ENCODE data around the gene PRR19.
"Not testable (repeated sequence)": the region's sequence is repeated elsewhere in the genome, so short reads cannot be mapped to it uniquely, and the experiment has no call there.

PRR19 gene

GRCh38 chr19:42301646-42302203 lies at the start of gene PRR19:
PRR19 (plus strand) TSS chr19:42302132; CDS start chr19:42309585, 7,453 bp downstream.
- ATAC-seq, result peak; percentile 5 to 23

DNA sequence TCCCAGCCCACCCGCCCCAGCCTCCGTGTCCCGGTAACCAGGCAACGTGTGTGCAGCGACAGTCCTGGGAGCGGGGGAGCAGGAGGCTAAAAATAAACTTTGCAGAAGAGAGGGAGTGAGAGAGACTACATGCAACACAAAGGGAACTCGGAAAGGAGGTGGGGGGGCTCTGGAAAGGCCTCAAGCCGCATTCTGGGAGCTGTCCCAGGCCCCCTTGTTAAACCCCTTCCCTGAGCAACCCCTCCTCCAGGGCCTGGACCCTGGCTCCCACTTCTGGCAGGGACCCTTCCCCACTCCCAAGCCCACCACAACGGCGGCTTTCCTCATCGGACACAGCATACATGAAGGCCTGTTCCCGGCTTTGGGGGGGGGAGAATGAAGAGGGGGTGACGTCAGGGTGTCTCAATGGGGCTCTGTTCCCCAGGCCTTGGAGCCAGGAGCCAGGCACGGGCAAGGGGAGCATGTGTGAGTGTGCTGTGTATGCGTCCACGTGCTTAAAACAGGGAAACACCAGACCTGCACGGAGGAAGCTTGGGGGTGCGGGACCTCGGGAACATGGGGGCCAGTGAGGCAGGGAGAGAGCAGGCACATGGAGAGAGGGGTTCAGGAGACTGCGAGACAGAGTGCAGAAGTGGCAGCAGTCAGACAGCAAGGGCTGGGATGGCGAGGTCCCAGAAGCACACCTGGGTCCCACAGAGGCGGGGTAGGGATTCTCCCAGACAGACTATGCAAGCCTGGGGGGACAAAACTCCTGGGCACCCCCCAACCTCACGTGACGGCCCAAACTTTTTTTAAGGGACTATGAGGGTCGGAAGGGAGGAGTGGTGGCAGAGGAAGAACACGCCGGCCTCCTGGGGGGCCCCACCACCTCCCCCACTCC lies 49.3 kb upstream of the PRR19 start:
- ATAC-seq, result no peak

GRCh38 chr19:42253245-42254088 lies 48.5 kb upstream of the PRR19 start:
- peak; percentile 6 to 12 for ATAC-seq

DNA sequence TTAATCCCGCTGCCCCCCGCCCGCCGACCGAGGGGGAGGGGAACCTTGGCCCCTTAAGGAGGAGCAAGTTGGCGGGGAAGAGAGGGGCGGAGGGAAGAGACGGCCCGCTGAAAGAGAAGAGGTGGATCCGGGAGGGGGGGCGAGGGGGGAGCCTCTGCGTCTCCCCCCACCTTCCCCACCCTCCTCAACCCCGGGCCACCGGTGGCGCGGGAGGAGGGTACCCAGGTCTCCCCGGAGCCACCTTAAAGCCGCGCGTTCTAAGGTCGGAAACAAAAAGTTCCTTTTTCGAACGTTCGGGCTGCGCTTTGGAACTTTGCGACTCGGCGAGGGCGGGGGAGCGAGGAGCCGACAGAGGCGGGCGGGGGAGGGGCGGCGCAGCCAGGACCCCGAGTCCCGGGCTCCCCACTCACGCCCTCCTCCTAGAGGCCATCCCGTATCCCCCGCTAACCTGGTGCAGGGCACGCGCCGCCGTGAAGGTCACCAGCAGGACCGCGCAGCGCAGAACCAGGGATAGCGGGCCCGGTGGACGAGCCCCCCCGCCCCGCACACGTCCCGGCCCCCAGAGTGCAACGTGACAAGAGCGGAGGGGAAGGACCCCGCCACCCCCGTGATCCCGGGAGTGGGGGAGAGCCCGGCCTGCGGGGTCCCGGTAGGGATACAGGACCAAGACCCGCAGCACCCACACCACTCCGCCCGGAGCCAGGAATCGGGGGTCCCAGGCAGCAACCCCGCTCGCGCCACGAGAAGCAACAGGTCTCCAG lies 47.7 kb upstream of the PRR19 start:
- ATAC-seq, result peak; percentile 44 to 46

DNA sequence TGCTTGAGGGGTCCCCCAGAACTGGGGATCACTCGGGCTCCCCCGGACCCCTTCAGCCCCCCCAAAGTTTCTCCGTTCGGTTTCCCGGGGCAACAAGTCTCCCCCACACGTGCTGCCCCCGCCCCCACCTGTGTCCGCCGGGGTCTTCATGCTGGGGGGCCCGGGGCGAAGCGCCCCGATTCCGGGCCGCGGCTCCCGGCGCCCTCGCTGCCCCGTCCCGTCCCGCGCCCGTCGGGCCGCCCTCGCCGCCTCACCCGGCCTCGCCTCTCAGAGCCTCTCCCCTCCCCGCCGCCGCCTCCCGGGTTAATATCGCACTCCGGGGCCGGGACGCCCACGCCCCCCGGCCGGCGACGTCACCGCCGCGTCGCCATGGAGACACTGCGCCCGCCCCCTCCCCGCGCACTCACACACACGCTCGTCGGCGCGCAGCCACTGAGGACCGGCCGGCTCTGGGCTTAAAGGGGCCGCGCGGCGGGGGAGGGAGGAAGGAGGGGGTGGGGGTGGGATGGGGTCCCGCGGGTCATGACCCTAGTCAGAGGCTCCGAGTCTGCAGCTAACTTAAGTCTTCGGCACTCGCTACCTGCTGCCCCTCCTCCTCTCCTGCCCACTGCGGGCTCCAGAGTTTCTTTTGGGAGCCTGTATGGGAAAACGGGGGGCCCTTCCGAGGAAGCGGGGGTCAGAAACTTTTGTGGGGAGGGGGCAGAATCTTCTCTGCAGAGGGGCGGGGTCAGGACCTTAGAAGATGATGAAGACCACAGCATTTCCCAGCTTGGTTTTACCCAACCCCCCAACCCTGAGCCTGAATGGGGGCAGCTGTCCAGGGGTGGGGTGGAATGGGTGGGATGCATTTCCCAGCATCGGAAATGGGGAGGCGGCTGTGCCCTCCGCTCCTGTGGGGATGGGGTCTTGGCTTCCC lies 46.8 kb upstream of the PRR19 start, which contains the start of gene ERF:
Gene ERF, minus strand, starts transcription at position 279 of the 916 bp plus-strand sequence. Its CDS starts 129 bp downstream, at position 150.
- ATAC-seq, result peak; percentile 84 to 85

- no peak for ATAC-seq
Observed at GRCh38 chr19:42255766-42256745, 45.9 kb upstream of the PRR19 start.

GRCh38 chr19:42257842-42258241 lies 44.1 kb upstream of the PRR19 start:
- not testable (repeated sequence) for ATAC-seq

- ATAC-seq, result peak in 1 of 2 donors; percentile 27
Observed at GRCh38 chr19:42261763-42262162, 40.2 kb upstream of the PRR19 start.

- not testable (repeated sequence) for ATAC-seq
Observed at GRCh38 chr19:42266105-42266504, 35.8 kb upstream of the PRR19 start.

- ATAC-seq, result not testable (repeated sequence)
Observed at GRCh38 chr19:42266928-42267603, 34.9 kb upstream of the PRR19 start.

DNA sequence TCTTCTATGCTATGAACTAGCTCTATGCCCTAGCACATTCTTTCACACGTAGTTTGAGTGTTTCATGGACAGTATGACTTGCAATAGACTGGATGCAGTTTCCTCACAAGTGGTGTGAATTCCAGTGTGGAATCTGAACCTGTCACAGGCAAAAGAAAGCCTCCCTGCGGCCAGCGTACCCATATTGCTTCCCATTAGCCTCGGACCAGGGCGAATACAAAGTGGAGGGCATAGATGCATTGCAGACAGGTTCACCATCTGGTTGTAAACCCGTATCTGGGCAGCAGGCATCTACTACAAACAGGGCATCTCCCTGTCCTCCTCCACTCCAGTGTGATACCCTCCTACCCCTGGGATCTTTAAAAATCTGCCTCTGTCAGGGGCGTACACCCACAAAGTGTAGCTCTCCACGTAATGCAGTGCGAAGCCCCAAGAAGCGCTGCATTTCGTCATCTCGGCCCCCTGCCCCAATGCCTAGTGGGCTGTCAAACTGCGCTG lies 34.2 kb upstream of the PRR19 start:
- no peak for ATAC-seq

GRCh38 chr19:42268142-42268703 lies 33.7 kb upstream of the PRR19 start:
- ATAC-seq, result peak; percentile 61 to 64

- ATAC-seq, result peak; percentile 87 to 91
Observed at GRCh38 chr19:42268704-42269477, 33.0 kb upstream of the PRR19 start, which contains the start of gene CIC. CIC (plus strand) TSS chr19:42269252; CDS start chr19:42271784, 2,532 bp downstream.

DNA sequence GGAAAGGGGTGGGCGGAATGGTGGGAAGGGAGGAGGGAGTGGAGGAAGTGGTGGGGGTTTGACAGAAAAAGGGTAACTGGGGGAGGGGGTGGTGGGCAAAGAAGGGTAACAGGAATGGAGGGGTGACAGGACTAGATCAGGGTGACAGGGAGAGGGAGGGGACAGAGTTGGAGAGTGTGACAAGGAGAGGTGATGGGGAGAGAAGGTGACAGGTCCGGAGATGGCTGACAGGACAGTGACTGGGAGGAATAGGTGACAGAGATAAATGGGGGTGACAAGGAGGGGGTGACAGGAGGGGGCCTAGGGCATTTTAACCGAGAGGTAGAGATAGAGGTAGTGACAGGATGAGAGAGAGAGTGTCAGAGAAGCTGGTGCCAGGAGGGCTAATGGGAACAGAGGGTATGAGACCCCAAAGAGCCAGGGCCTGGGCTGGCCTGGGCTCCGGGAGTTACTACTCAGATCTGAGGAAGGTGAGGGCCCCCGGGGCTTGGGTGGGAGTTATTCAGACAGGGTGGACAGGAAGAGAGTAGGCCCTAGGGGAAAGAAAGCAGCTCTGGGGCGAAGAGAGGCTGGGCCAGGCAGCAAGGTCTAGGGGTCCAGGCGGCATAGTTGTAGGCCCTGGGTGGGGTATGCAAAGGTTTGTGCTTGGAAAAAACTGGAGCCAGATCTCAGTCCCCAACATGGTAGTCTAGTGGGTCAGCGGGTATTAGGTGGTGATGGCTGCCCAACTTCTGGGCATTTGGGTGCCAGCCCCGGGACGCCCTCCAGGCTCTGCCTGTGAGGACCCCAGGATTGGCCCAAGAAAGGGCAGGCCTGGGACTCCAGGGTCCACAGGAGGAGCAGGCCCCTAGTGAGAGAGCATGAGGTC lies 32.2 kb upstream of the PRR19 start:
- no peak for ATAC-seq

DNA sequence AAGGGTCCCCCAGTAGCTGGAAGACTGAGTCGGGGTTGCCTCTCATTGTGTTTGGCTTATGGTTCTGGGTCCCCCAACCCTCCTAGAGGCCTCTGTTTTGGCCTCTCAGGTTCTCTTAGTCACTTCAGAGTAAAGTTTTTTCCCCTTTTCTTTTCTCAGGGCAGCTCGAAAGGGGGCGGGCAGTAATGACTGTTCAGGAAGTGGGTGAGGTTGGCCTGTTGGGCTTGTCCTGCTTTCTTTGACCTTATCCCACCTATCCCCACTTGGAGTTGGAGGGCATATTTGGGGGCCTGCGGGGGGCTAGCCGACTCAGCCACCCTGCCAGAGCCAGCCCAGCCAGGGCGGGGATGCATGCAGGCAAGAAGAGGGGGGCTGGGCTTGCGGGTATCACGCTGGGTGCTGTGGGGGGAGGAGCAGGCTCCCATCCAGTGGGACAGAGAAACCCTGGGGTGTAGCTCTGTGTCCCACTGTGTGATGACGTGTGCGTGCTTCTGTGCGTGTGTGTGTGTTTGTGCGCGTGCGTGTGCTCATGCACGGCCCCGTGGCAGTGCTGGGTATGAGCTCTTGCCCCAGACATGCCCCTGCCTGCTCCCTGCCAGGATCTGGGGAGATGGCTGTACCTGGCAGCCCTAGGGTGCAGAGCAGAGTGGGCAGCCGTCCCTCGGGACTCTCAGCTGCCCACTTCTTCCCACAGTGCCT lies 31.4 kb upstream of the PRR19 start:
- ATAC-seq, result peak in 1 of 2 donors; percentile 1

- ATAC-seq, result no peak
Observed at GRCh38 chr19:42271045-42271419, 30.9 kb upstream of the PRR19 start.
